HG03108 (cell line): Measurements from ENCODE around the gene PLRG1.
"Not testable (repeated sequence)": the region's sequence is repeated elsewhere in the genome, so short reads cannot be mapped to it uniquely, and the experiment has no call there.

Experiments
- ATAC-seq: cut with Tn5 transposase; IDR thresholded peaks from one replicate; pipeline ENCODE4 v1.9.1; 2021; ENCODE audit warnings: moderate library complexity; ENCODE audit not compliant: unreplicated experiment

PLRG1 gene

DNA sequence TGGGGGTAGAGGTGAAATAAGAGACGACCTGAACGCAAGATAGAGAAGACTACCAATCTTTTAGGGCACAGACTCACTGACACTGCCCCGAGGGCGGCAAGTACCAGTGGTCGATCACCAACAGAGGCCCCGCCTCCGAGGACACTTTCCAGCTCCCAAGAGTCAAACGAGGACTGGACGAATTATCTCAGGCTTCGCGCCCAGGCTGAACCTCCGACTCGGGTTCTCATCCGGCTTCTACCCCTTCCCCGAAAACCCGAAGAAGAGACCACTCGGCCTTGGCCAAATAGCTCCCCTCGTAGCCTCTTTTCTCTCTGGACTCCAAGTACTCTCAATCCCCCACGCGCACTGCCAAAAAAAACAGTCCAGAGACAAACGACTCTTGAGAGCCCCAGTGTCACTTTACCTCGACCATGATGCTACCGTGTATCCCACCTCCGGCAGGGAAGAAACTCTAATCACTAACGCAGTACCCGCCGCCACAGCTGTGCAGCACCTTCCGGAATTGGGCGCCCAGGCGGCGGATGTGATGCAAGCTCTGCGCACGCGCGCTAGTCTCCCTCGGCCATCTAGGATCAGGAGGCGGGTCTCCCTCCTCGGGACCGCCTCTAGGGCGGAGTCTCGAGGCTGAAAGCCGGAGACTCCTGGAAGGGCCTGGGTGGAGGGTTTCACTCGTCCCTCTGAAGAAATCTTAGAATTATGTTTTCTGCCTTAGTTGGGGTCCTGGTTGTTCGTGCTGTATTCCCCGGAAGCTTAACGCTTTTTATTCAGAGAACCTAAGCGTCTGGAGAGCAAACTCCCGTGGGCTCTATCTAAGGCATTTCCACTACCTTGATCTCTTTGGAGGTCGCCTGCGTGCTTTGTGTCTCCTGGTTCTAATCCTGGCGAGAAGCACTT lies at the start of gene PLRG1:
Gene PLRG1 (minus strand): TSS at position 507 of the 897 bp plus-strand sequence. CDS start 92 bp downstream, at position 415.
- ATAC-seq: peak; percentile 99

GRCh38 chr4:154597798-154598774 lies 47.9 kb upstream of the PLRG1 start:
- no peak for ATAC-seq

DNA sequence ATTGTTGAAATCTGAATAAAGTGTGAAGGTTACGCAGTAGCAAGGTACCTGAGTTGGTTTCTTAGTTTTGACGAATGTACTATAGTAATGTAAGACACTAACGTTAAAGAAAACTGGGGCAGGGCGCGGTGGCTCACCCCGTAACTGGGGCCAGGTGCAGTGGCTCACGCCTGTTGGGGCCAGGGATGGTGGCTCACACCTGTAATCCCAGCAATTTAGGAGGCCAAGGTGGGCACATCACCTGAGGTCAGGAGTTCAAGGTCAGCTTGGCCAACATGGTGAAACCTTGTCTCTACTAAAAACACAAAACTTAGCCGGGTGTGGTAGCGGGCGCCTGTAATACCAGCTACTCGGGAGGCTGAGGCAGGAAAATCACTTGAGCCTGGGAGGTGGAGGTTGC lies 47.1 kb upstream of the PLRG1 start:
- not testable (repeated sequence) for ATAC-seq

DNA sequence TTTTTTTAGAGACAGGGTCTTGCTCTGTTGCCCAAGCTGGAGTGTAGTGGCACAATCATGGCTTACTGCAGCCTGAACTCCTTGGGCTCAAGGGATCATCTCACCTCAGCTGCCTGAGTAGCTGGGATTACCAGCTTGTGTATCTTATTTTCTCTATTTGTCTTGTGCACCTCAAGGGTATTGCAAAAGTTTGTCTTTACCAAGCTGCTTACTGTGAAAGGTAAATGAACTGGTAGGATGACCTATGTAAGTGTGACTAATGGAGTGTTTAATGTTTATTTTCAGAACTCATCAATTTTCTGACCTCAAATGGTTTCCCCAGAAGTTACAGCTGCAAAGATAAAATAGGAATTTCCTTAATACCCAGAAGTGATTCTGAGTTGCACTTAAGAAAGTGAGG lies 45.6 kb upstream of the PLRG1 start:
- no peak for ATAC-seq

GRCh38 chr4:154594343-154594742 lies 44.1 kb upstream of the PLRG1 start:
- not testable (repeated sequence) for ATAC-seq

GRCh38 chr4:154593868-154594267 lies 43.7 kb upstream of the PLRG1 start:
- ATAC-seq: no peak

DNA sequence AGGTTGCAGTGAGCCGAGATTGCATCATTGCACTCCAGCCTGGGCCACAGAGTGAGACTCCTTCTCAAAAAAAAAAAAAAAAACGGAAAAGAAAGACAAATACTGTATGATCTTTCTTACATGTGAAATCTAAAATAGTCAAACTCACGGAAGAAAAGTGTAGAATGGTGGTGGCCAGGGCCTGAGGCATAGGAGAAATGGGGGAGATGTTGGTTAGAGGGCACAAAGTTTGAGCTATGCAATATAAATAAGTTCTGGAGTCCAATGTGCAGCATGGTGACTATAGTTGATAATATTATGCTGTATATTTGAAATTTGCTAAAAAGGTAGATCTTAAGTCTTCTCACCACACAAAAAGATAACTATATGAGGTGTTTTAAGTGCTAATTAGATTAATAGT lies 41.7 kb upstream of the PLRG1 start:
- no peak for ATAC-seq

DNA sequence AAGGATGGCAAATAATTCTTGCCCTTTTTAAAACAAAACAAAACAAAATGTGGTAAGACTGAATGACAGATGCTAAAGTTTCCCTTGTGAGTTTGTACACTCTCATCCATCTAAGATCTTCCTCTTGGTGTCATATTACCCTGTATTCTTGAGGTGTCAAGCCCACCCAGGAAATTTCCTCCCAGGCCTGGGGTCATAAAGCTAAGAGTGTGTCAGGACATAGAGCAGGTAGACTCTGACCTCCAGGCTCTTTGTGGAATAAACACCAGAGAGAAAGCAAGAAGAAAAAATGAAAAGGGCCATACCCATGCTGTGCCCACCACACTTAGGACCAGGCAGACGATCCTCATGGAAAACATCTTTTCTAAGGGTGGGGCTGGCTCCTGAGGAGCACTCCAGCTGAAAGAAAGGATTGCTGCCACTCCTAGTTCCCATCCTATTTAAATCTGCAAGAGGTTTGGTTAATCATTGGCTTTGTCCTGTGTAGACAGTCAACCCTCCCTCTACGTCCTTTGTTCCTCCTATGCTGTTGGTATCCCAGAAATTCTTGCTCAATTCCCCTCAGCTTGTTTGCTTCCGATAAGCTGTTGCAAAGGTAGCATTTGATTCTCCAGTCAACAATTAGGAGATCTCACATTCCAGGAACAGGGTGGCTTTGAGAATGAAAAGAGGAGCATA lies 40.3 kb upstream of the PLRG1 start, which contains the start of gene FGA:
Gene FGA (minus strand): TSS at position 414 of the 678 bp plus-strand sequence. CDS start 55 bp downstream, at position 359.
- no peak for ATAC-seq

GRCh38 chr4:154589296-154590197 lies 39.3 kb upstream of the PLRG1 start:
- no peak for ATAC-seq

- ATAC-seq: no peak
Observed at GRCh38 chr4:154588198-154588597, 38.0 kb upstream of the PLRG1 start.

- no peak for ATAC-seq
Observed at GRCh38 chr4:154586296-154587033, 36.3 kb upstream of the PLRG1 start.

GRCh38 chr4:154585369-154586018 lies 35.3 kb upstream of the PLRG1 start:
- no peak for ATAC-seq

DNA sequence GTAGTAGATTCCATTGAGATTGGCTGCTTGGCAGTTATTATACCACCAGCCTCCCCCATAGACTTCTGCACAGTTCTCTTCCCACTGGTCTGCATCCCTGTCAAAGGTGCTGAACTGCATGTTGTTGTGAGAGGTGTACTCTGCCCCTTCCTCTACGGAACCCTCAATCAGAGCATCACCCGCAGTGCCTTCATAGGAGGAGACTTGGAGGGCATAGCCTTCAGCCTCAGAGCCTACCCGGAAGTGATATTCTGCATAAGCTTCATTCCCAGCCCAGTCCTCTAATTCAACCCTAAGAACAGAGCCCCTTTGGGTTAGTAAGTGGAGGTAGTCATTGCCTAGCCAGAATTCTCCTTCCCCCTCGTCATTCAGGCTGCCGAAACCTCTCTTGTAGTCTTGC lies 34.1 kb upstream of the PLRG1 start:
- no peak for ATAC-seq

DNA sequence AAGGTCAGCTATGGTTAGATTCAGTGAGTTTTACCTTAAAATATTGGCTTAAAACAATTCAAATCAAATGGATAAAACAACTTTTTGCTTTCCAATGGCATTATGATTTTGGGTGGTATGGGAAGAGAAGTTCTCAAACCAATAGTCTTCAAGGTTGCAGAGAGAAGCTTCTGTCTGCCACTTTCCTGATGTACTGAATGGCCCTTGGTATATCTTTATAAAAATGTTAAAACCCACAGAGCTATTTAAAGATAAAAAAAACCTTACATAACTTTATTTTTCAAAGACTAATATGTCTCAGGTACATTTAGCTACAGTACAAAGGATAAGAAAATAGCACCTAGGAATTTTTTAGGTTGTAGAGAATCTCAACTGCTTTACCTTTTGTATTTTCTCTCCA lies 33.5 kb upstream of the PLRG1 start:
- ATAC-seq: no peak

GRCh38 chr4:154583230-154583629 lies 33.0 kb upstream of the PLRG1 start:
- no peak for ATAC-seq

DNA sequence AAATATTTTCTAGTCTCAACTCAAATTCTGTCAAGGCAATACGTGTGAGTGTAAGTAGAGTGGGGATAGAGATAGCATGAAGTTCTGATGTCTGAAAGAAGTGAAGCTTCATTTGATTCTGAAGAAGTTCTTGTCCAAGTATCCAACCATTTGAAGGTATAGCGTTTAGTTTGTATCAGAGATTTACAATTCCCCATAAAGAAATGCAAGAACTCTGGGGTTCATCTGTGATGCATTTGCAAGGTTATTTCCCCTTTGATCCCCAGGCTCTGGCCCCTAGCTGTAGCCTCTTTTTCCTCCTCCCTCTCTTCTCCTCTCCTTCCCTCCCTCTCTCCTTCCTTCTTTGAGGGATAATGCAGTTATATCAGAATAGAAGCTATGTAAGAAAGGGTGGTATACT lies 32.5 kb upstream of the PLRG1 start:
- no peak for ATAC-seq

- ATAC-seq: no peak
Observed at GRCh38 chr4:154579927-154580326, 29.7 kb upstream of the PLRG1 start.

DNA sequence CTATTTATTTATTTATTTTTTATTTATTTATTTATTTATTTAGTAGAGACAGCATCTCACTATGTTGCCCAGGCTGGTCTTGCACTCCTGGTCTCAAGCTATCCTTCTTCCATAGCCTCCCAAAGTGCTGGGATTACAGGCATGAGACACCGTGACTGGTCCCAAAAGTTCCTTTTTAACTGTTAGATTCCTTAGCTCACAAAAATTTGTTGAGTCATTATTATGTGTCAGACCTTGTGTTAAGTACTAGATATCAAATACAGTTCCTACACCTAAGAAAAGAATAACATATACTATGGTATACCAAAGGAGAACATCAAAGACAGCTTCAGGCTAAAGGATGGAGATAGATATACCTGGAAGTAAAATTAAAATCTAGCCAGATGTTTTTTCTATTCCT lies 28.7 kb upstream of the PLRG1 start:
- ATAC-seq: no peak

- no peak for ATAC-seq
Observed at GRCh38 chr4:154577324-154577723, 27.1 kb upstream of the PLRG1 start.
